Measurements from ENCODE around the gene IGFLR1.
"Not testable (repeated sequence)": the region's sequence is repeated elsewhere in the genome, so short reads cannot be mapped to it uniquely, and the experiment has no call there.

Gene IGFLR1

GRCh38 chr19:35777086-35777841 is 35.0 kb upstream of the IGFLR1 start:
- no peak for DNase-seq (ENCODE audit: low spot score)

GRCh38 chr19:35776102-35776788 is 34.0 kb upstream of the IGFLR1 start:
- DNase-seq (ENCODE audit: low spot score), result no peak

GRCh38 chr19:35775298-35776101 is 33.2 kb upstream of the IGFLR1 start, which contains the start of gene ARHGAP33:
Gene ARHGAP33, plus strand, starts transcription at chr19:35775564. Its CDS starts 95 bp downstream, at chr19:35775659.
- peak; percentile 99 for DNase-seq (ENCODE audit: low spot score)

- DNase-seq (ENCODE audit: low spot score), result no peak
Observed at GRCh38 chr19:35775046-35775297, 32.7 kb upstream of the IGFLR1 start.

GRCh38 chr19:35774274-35775045 is 32.2 kb upstream of the IGFLR1 start:
- no peak for DNase-seq (ENCODE audit: low spot score)

GRCh38 chr19:35773020-35773806 is 31.0 kb upstream of the IGFLR1 start:
- no peak for DNase-seq (ENCODE audit: low spot score)

GRCh38 chr19:35772362-35772761 is 30.1 kb upstream of the IGFLR1 start:
- DNase-seq (ENCODE audit: low spot score), result not testable (repeated sequence)

- no peak for DNase-seq (ENCODE audit: low spot score)
Observed at GRCh38 chr19:35768082-35768421, 25.8 kb upstream of the IGFLR1 start.

GRCh38 chr19:35767288-35768081 is 25.2 kb upstream of the IGFLR1 start:
- DNase-seq (ENCODE audit: low spot score), result peak; percentile 61

- DNase-seq (ENCODE audit: low spot score), result no peak
Observed at GRCh38 chr19:35766571-35767104, 24.4 kb upstream of the IGFLR1 start.

GRCh38 chr19:35764432-35765315 is 22.4 kb upstream of the IGFLR1 start:
- DNase-seq (ENCODE audit: low spot score), result no peak

- DNase-seq (ENCODE audit: low spot score), result no peak
Observed at GRCh38 chr19:35760711-35761349, 18.6 kb upstream of the IGFLR1 start.

- DNase-seq (ENCODE audit: low spot score), result no peak
Observed at GRCh38 chr19:35759697-35760096, 17.4 kb upstream of the IGFLR1 start.

GRCh38 chr19:35757749-35758608 is 15.7 kb upstream of the IGFLR1 start, which contains the start of gene PROSER3:
Gene PROSER3, plus strand, starts transcription at chr19:35758176. Its CDS starts 40 bp downstream, at chr19:35758216.
- DNase-seq (ENCODE audit: low spot score), result peak; percentile 100

GRCh38 chr19:35757231-35757748 is 15.0 kb upstream of the IGFLR1 start:
- no peak for DNase-seq (ENCODE audit: low spot score)

GRCh38 chr19:35756377-35757230 is 14.4 kb upstream of the IGFLR1 start, which contains the start of gene HSPB6:
Gene HSPB6, minus strand, starts transcription at chr19:35757029. Its CDS starts 21 bp downstream, at chr19:35757008.
- DNase-seq (ENCODE audit: low spot score), result no peak

All from NAMALWA (cell line).